ENCODE results near the gene RAB40B. TPM values are rescaled to one million over a fixed set of nuclear protein-coding genes. Genes with fewer than 3 reads are reported as not detected.
"Not testable (repeated sequence)": the region's sequence is repeated elsewhere in the genome, so short reads cannot be mapped to it uniquely, and the experiment has no call there.

The RAB40B gene
- total RNA-seq = 4.9 and 5.4 TPM in 2 replicates

GRCh38 chr17:82698065-82698973 is at the start of gene RAB40B:
Gene RAB40B, minus strand, starts transcription at chr17:82698698. Its CDS starts 102 bp downstream, at chr17:82698596.
- Mint-ChIP-seq H3K27me3 (peaks cover 10% of the 10 kb centered on the region), H3K4me1 (peaks cover 4% of the 10 kb centered on the region), H3K4me3 (peak within 1 kb of the TSS; percentile 84), H3K36me3 (ENCODE audit: low read depth) (peaks cover 5% of the 10 kb centered on the region), H3K27ac (no peak within 1 kb of the TSS), H3K9me3 (peaks cover 5% of the 10 kb centered on the region)
- DNase-seq = peak; percentile 99
- intact Hi-C loops (cut with micrococcal nuclease) = loop anchor here (1.0 to 2.0 kb wide), 4 partner anchors 18 to 353 kb away; partner anchors contain the start of genes FN3KRP, TBCD and WDR45B

GRCh38 chr17:82745524-82745923 is 47.0 kb upstream of the RAB40B start:
- H3K9me3 Mint-ChIP-seq = peaks cover 17% of the 10 kb centered on the region
- intact Hi-C loops (cut with micrococcal nuclease) = no loop called here
- no peak for DNase-seq
- no peaks in the 10 kb centered on the region for H3K27me3 Mint-ChIP-seq
- no peak overlapping the region for H3K4me3 Mint-ChIP-seq
- H3K36me3 Mint-ChIP-seq (ENCODE audit: low read depth) = peaks cover 17% of the 10 kb centered on the region
- no peaks in the 10 kb centered on the region for H3K4me1 Mint-ChIP-seq
- H3K27ac Mint-ChIP-seq = no peak overlapping the region

- H3K27ac Mint-ChIP-seq; H3K4me3 Mint-ChIP-seq; intact Hi-C loops (cut with micrococcal nuclease); H3K4me1 Mint-ChIP-seq; DNase-seq; H3K27me3 Mint-ChIP-seq: not testable (repeated sequence)
- Mint-ChIP-seq H3K36me3 (ENCODE audit: low read depth) (peaks cover 23% of the 10 kb centered on the region), H3K9me3 (peaks cover 21% of the 10 kb centered on the region)
Observed at GRCh38 chr17:82744736-82745135, 46.2 kb upstream of the RAB40B start.

GRCh38 chr17:82743344-82744219 is 45.1 kb upstream of the RAB40B start:
- no peaks in the 10 kb centered on the region for H3K4me1 Mint-ChIP-seq
- peaks cover 24% of the 10 kb centered on the region for H3K36me3 Mint-ChIP-seq (ENCODE audit: low read depth)
- no peak overlapping the region for H3K4me3 Mint-ChIP-seq

GRCh38 chr17:82740906-82741759 is 42.6 kb upstream of the RAB40B start:
- no peaks in the 10 kb centered on the region for H3K27me3 Mint-ChIP-seq
- DNase-seq = no peak
- intact Hi-C loops (cut with micrococcal nuclease) = no loop called here

More at GRCh38 chr17:82743344-82744219, 45.1 kb upstream of the RAB40B start:
- Mint-ChIP-seq H3K27me3 (no peaks in the 10 kb centered on the region), H3K27ac (no peak overlapping the region), H3K9me3 (peaks cover 22% of the 10 kb centered on the region)
- no peak for DNase-seq
- intact Hi-C loops (cut with micrococcal nuclease) = no loop called here

GRCh38 chr17:82737967-82738877 is 39.7 kb upstream of the RAB40B start:
- peaks cover 21% of the 10 kb centered on the region for H3K9me3 Mint-ChIP-seq

More at GRCh38 chr17:82740906-82741759, 42.6 kb upstream of the RAB40B start:
- Mint-ChIP-seq H3K4me1 (no peaks in the 10 kb centered on the region), H3K4me3 (no peak overlapping the region), H3K27ac (no peak overlapping the region), H3K36me3 (ENCODE audit: low read depth) (peaks cover 24% of the 10 kb centered on the region), H3K9me3 (peaks cover 19% of the 10 kb centered on the region)

GRCh38 chr17:82736511-82737185 is 38.1 kb upstream of the RAB40B start:
- peaks cover 20% of the 10 kb centered on the region for H3K9me3 Mint-ChIP-seq

More at GRCh38 chr17:82737967-82738877, 39.7 kb upstream of the RAB40B start:
- Mint-ChIP-seq H3K27me3 (no peaks in the 10 kb centered on the region), H3K4me3 (no peak overlapping the region), H3K36me3 (ENCODE audit: low read depth) (peaks cover 32% of the 10 kb centered on the region), H3K27ac (no peak overlapping the region), H3K4me1 (no peaks in the 10 kb centered on the region)
- intact Hi-C loops (cut with micrococcal nuclease) = no loop called here
- DNase-seq = no peak

GRCh38 chr17:82734987-82735866 is 36.7 kb upstream of the RAB40B start, which contains the start of gene FN3K:
Gene FN3K, plus strand, starts transcription at chr17:82735615. Its CDS starts 22 bp downstream, at chr17:82735637.
- Mint-ChIP-seq H3K36me3 (ENCODE audit: low read depth) (peaks cover 32% of the 10 kb centered on the region), H3K9me3 (peaks cover 12% of the 10 kb centered on the region), H3K27me3 (no peaks in the 10 kb centered on the region), H3K4me3 (peak within 1 kb of the TSS; percentile 61), H3K4me1 (no peaks in the 10 kb centered on the region), H3K27ac (no peak within 1 kb of the TSS)
- intact Hi-C loops (cut with micrococcal nuclease) = no loop called here
- peak; percentile 81 for DNase-seq

More at GRCh38 chr17:82736511-82737185, 38.1 kb upstream of the RAB40B start:
- Mint-ChIP-seq H3K4me3 (no peak overlapping the region), H3K27ac (no peak overlapping the region), H3K36me3 (ENCODE audit: low read depth) (peaks cover 38% of the 10 kb centered on the region), H3K4me1 (no peaks in the 10 kb centered on the region), H3K27me3 (no peaks in the 10 kb centered on the region)
- intact Hi-C loops (cut with micrococcal nuclease) = no loop called here
- no peak for DNase-seq

GRCh38 chr17:82732118-82732743 is 33.7 kb upstream of the RAB40B start:
- intact Hi-C loops (cut with micrococcal nuclease) = no loop called here
- Mint-ChIP-seq H3K27ac (no peak overlapping the region), H3K4me1 (no peaks in the 10 kb centered on the region), H3K27me3 (no peaks in the 10 kb centered on the region), H3K36me3 (ENCODE audit: low read depth) (peaks cover 35% of the 10 kb centered on the region), H3K9me3 (peaks cover 6% of the 10 kb centered on the region), H3K4me3 (no peak overlapping the region)
- DNase-seq = no peak

- H3K4me3 Mint-ChIP-seq = no peak overlapping the region
- intact Hi-C loops (cut with micrococcal nuclease) = no loop called here
- H3K9me3 Mint-ChIP-seq = peaks cover 6% of the 10 kb centered on the region
- H3K36me3 Mint-ChIP-seq (ENCODE audit: low read depth) = peaks cover 39% of the 10 kb centered on the region
- no peaks in the 10 kb centered on the region for H3K4me1 Mint-ChIP-seq
- no peak overlapping the region for H3K27ac Mint-ChIP-seq
- no peak for DNase-seq
- H3K27me3 Mint-ChIP-seq = no peaks in the 10 kb centered on the region
Observed at GRCh38 chr17:82729479-82730260, 31.2 kb upstream of the RAB40B start.
